Upper lobe of right lung (tissue), 1 donor: ENCODE measurements around the gene FUBP3. TPM values are rescaled to one million over a fixed set of nuclear protein-coding genes. Genes with fewer than 3 reads are reported as not detected.

ENCODE experiments used
- ATAC-seq: fragments of 200-7000 bp; cut with Tn5 transposase; one replicate; pipeline ENCODE4 v1.9.1; 2020; ENCODE audit warnings: mild to moderate bottlenecking, moderate library complexity
- DNase-seq: peaks from one replicate; pipeline ENCODE4 v3.0.0-alpha.2; 2020
- H3K27ac ChIP-seq: fragments of 200-600 bp; one replicate; pipeline ENCODE4 v1.8.0; 2022
- H3K27me3 ChIP-seq: fragments of 200-600 bp; one replicate; pipeline ENCODE4 v1.8.0; 2022; ENCODE audit warnings: mild to moderate bottlenecking
- H3K36me3 ChIP-seq: fragments of 200-600 bp; one replicate; pipeline ENCODE4 v1.8.0; 2022
- H3K4me1 ChIP-seq: fragments of 200-600 bp; one replicate; pipeline ENCODE4 v1.8.0; 2022
- H3K4me3 ChIP-seq: fragments of 200-600 bp; one replicate; pipeline ENCODE4 v1.8.0; 2022; ENCODE audit warnings: mild to moderate bottlenecking
- H3K9me3 ChIP-seq: fragments of 200-600 bp; one replicate; pipeline ENCODE4 v1.8.0; 2022
- CTCF ChIP-seq: fragments of 200-600 bp; IDR thresholded peaks from one replicate; pipeline ENCODE4 v1.8.0; 2022; ENCODE audit warnings: antibody characterized with exemption
- intact Hi-C: fragments of 100-400 bp; cut with DNase I; formaldehyde crosslinking; loops from one replicate; pipeline ENCODE4 v1.11.0; 2022
- total RNA-seq: library from RNA; stranded (reverse); fragmentation: NEBNext Ultra II Directional; extraction: Animal tissue kit (Norgen Biotek cat#: 25700); gene quantifications from one replicate; pipeline ENCODE4 v1.2.1, GENCODE V29; 2021
- donor health status: DM: no; HTN: yes; CAD: no; lungs with severe emphysema.

Gene FUBP3
- total RNA-seq, 1 donor from 2014 or later, result 39.7 TPM

DNA sequence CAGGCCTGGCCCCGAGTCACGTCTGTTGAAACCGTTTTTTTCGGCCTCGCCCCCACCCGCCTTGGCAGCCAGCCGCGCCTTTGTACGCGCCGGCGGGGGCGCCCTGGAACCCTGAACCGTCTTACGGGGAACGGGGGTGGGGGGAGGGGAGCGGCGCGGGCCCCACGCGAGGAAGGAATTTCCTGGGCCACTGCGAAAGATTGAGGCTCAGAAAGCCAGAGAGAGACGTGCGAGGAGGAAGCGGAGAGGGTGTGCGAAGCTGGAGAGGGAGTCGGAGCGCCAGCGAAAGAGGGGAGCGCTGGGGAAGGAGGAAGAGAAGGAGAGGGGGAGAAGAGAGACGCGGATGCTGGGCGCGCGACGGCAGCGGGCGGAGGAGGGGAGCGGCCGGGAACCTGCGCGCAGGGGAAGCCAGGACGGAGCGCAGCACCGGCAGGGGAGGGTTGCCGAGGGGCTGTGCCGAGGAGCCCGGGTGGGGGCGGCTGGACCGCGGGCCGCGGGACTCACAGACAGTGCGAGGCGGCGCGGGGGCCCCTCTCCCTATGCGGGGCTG lies 80.4 kb downstream of the FUBP3 start:
- Histone ChIP-seq H3K36me3 (no peaks in the 10 kb centered on the region), H3K27me3 (peaks cover 94% of the 10 kb centered on the region), H3K4me3 (no peak overlapping the region), H3K9me3 (no peaks in the 10 kb centered on the region), H3K27ac (no peak overlapping the region), H3K4me1 (peaks cover 42% of the 10 kb centered on the region)
- DNase-seq, result no peak
- TF ChIP-seq CTCF, result no peak
- no peak for ATAC-seq
- intact Hi-C loops, result no loop called here

GRCh38 chr9:130660326-130660682 lies 80.9 kb downstream of the FUBP3 start:
- H3K36me3 ChIP-seq, result no peaks in the 10 kb centered on the region
- no peak overlapping the region for H3K27ac ChIP-seq
- H3K4me1 ChIP-seq, result peaks cover 45% of the 10 kb centered on the region
- ATAC-seq (no peak), DNase-seq (no peak)
- intact Hi-C loops, result no loop called here
- no peaks in the 10 kb centered on the region for H3K9me3 ChIP-seq
- TF ChIP-seq CTCF, result no peak
- peak overlapping the region; percentile 39 for H3K4me3 ChIP-seq
- H3K27me3 ChIP-seq, result peaks cover 99% of the 10 kb centered on the region

GRCh38 chr9:130660683-130661450 lies 81.5 kb downstream of the FUBP3 start:
- Histone ChIP-seq H3K36me3 (no peaks in the 10 kb centered on the region), H3K27me3 (peaks cover 100% of the 10 kb centered on the region), H3K4me1 (peaks cover 50% of the 10 kb centered on the region), H3K27ac (no peak overlapping the region), H3K9me3 (no peaks in the 10 kb centered on the region), H3K4me3 (peak overlapping the region; percentile 39)
- ATAC-seq (no peak), DNase-seq (no peak)
- TF ChIP-seq CTCF, result no peak
- intact Hi-C loops, result no loop called here

GRCh38 chr9:130661451-130662098 lies 82.2 kb downstream of the FUBP3 start:
- ATAC-seq (no peak), DNase-seq (no peak)
- H3K9me3 ChIP-seq, result no peaks in the 10 kb centered on the region
- intact Hi-C loops, result no loop called here
- no peak for TF ChIP-seq CTCF
- H3K4me3 ChIP-seq, result no peak overlapping the region
- H3K27me3 ChIP-seq, result peaks cover 100% of the 10 kb centered on the region
- no peaks in the 10 kb centered on the region for H3K36me3 ChIP-seq
- H3K4me1 ChIP-seq, result peaks cover 52% of the 10 kb centered on the region
- H3K27ac ChIP-seq, result no peak overlapping the region

DNA sequence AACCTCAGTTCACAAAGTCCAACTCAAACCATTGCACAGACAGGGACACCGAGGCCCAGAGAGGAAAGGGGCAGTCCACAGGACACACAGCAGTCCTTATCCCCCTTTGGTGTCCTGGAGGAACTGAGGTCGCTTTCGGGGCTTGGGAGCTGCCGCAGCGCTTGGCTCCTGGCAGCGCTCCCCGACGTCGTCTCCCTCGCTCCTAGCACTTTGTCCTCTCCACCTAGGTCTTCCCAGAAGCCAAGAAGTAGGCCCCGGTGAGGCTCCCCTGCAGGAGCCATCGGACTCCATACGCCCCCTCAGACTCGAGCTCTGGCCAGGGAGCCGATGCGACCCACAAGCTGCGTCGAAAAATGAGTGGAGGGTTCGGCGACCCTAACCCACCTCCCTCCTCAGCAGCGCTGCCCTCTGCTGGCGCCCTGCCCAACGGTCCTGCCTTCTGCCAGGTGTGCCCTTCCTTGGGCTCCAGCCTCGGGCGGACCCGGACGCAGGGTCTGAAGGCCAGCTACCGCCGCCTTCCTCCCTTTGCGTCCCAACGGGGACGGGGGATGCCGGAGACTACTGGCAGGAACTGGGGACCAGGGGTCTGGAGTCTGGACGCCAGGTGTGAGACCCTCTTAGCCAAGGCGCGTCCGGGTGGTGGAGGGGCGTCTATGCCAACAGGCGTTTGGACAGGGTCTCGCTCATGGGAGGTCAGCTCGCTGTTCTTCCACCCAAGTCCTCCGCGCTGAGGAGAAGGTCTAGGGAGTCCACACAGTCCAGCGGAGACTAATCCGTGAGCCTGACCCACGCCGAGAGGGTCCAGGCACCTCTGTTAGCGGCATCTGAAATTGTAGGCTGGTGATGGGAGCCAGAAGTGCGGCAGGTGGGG lies 83.0 kb downstream of the FUBP3 start:
- H3K27ac ChIP-seq, result no peak overlapping the region
- H3K4me3 ChIP-seq, result no peak overlapping the region
- no peaks in the 10 kb centered on the region for H3K36me3 ChIP-seq
- intact Hi-C loops, result no loop called here
- H3K4me1 ChIP-seq, result peaks cover 52% of the 10 kb centered on the region
- TF ChIP-seq CTCF, result no peak
- no peak for DNase-seq
- ATAC-seq, result no peak
- H3K9me3 ChIP-seq, result no peaks in the 10 kb centered on the region
- H3K27me3 ChIP-seq, result peaks cover 100% of the 10 kb centered on the region
